Activated naive CD8-positive, alpha-beta T cell treated with anti-CD3 and anti-CD28 coated beads, Interleukin-2, amount 50 U/mL, for 24 hours (primary cell): ENCODE measurements around the gene AMH.

Experiments used
- ATAC-seq: fragments of 150-1000 bp; cut with Tn5 transposase; one replicate; pipeline ENCODE4 v1.10.0; 2021
- DNase-seq: peaks from one replicate; pipeline ENCODE4 v3.0.0; 2021
- H3K27ac Mint-ChIP-seq: one replicate; pipeline ENCODE4 v1.8.0; 2021; ENCODE audit warnings: mild to moderate bottlenecking, mixed read lengths
- H3K27me3 Mint-ChIP-seq: one replicate; pipeline ENCODE4 v1.8.0; 2021; ENCODE audit warnings: mixed read lengths
- H3K36me3 Mint-ChIP-seq: one replicate; pipeline ENCODE4 v1.8.0; 2021; ENCODE audit warnings: low read depth, mixed read lengths
- H3K4me1 Mint-ChIP-seq: one replicate; pipeline ENCODE4 v1.8.0; 2021; ENCODE audit warnings: mixed read lengths
- H3K4me3 Mint-ChIP-seq: one replicate; pipeline ENCODE4 v1.8.0; 2021; ENCODE audit warnings: mild to moderate bottlenecking, moderate library complexity, mixed read lengths
- H3K9me3 Mint-ChIP-seq: one replicate; pipeline ENCODE4 v1.8.0; 2021; ENCODE audit warnings: mixed read lengths

Gene AMH

GRCh38 chr19:2213799-2214198 is 35.3 kb upstream of the AMH start:
- Mint-ChIP-seq H3K4me1 (peaks cover 3% of the 10 kb centered on the region), H3K4me3 (no peak overlapping the region), H3K27me3 (no peaks in the 10 kb centered on the region), H3K36me3 (peaks cover 30% of the 10 kb centered on the region), H3K27ac (no peak overlapping the region), H3K9me3 (no peaks in the 10 kb centered on the region)
- ATAC-seq (no peak), DNase-seq (no peak)

GRCh38 chr19:2214251-2214650 is 34.9 kb upstream of the AMH start:
- DNase-seq (no peak), ATAC-seq (no peak)
- Mint-ChIP-seq H3K36me3 (peaks cover 32% of the 10 kb centered on the region), H3K9me3 (no peaks in the 10 kb centered on the region), H3K4me3 (no peak overlapping the region), H3K4me1 (peaks cover 3% of the 10 kb centered on the region), H3K27me3 (no peaks in the 10 kb centered on the region), H3K27ac (no peak overlapping the region)

- peaks cover 3% of the 10 kb centered on the region for H3K4me1 Mint-ChIP-seq
- peak overlapping the region; percentile 8 for H3K27ac Mint-ChIP-seq
- H3K4me3 Mint-ChIP-seq = no peak overlapping the region
- peaks cover 39% of the 10 kb centered on the region for H3K36me3 Mint-ChIP-seq
- no peaks in the 10 kb centered on the region for H3K9me3 Mint-ChIP-seq
- DNase-seq (no peak), ATAC-seq (no peak)
- H3K27me3 Mint-ChIP-seq = no peaks in the 10 kb centered on the region
Measured at GRCh38 chr19:2215281-2215751, 33.8 kb upstream of the AMH start.

GRCh38 chr19:2216361-2217225 is 32.5 kb upstream of the AMH start:
- H3K27me3 Mint-ChIP-seq = no peaks in the 10 kb centered on the region
- peaks cover 40% of the 10 kb centered on the region for H3K36me3 Mint-ChIP-seq
- DNase-seq (no peak), ATAC-seq (no peak)
- peaks cover 3% of the 10 kb centered on the region for H3K4me1 Mint-ChIP-seq
- H3K27ac Mint-ChIP-seq = peak overlapping the region; percentile 73
- no peak overlapping the region for H3K4me3 Mint-ChIP-seq
- no peaks in the 10 kb centered on the region for H3K9me3 Mint-ChIP-seq

GRCh38 chr19:2217591-2217990 is 31.5 kb upstream of the AMH start:
- Mint-ChIP-seq H3K27me3 (no peaks in the 10 kb centered on the region), H3K27ac (no peak overlapping the region), H3K36me3 (peaks cover 33% of the 10 kb centered on the region), H3K4me3 (no peak overlapping the region), H3K4me1 (peaks cover 3% of the 10 kb centered on the region), H3K9me3 (no peaks in the 10 kb centered on the region)
- ATAC-seq (no peak), DNase-seq (no peak)

- Mint-ChIP-seq H3K4me1 (peaks cover 8% of the 10 kb centered on the region), H3K36me3 (peaks cover 38% of the 10 kb centered on the region), H3K9me3 (no peaks in the 10 kb centered on the region), H3K27ac (no peak overlapping the region), H3K27me3 (no peaks in the 10 kb centered on the region), H3K4me3 (no peak overlapping the region)
- ATAC-seq = no peak
- DNase-seq = no peak
Measured at GRCh38 chr19:2219726-2220125, 29.4 kb upstream of the AMH start.

- Mint-ChIP-seq H3K36me3 (peaks cover 35% of the 10 kb centered on the region), H3K27me3 (no peaks in the 10 kb centered on the region), H3K4me3 (no peak overlapping the region), H3K4me1 (peaks cover 9% of the 10 kb centered on the region), H3K27ac (peak overlapping the region; percentile 54), H3K9me3 (no peaks in the 10 kb centered on the region)
- no peak for ATAC-seq
- DNase-seq = no peak
Measured at GRCh38 chr19:2221250-2221831, 27.8 kb upstream of the AMH start.

- Mint-ChIP-seq H3K9me3 (no peaks in the 10 kb centered on the region), H3K27me3 (no peaks in the 10 kb centered on the region), H3K27ac (no peak overlapping the region), H3K36me3 (peaks cover 34% of the 10 kb centered on the region), H3K4me1 (peaks cover 9% of the 10 kb centered on the region), H3K4me3 (no peak overlapping the region)
- DNase-seq (no peak), ATAC-seq (no peak)
Measured at GRCh38 chr19:2221918-2222317, 27.2 kb upstream of the AMH start.

GRCh38 chr19:2223391-2223790 is 25.7 kb upstream of the AMH start:
- no peak for ATAC-seq
- Mint-ChIP-seq H3K36me3 (peaks cover 32% of the 10 kb centered on the region), H3K27ac (peak overlapping the region; percentile 42), H3K27me3 (no peaks in the 10 kb centered on the region), H3K4me1 (peaks cover 9% of the 10 kb centered on the region), H3K9me3 (no peaks in the 10 kb centered on the region), H3K4me3 (no peak overlapping the region)
- no peak for DNase-seq

GRCh38 chr19:2223959-2224358 is 25.2 kb upstream of the AMH start:
- no peak for DNase-seq
- peak; percentile 41 for ATAC-seq
- Mint-ChIP-seq H3K27me3 (no peaks in the 10 kb centered on the region), H3K4me3 (no peak overlapping the region), H3K36me3 (peaks cover 34% of the 10 kb centered on the region), H3K27ac (peak overlapping the region; percentile 42), H3K4me1 (peaks cover 9% of the 10 kb centered on the region), H3K9me3 (no peaks in the 10 kb centered on the region)

- H3K4me1 Mint-ChIP-seq = peaks cover 9% of the 10 kb centered on the region
- peaks cover 33% of the 10 kb centered on the region for H3K36me3 Mint-ChIP-seq
- ATAC-seq (no peak), DNase-seq (no peak)
- no peaks in the 10 kb centered on the region for H3K9me3 Mint-ChIP-seq
- no peak overlapping the region for H3K4me3 Mint-ChIP-seq
- H3K27ac Mint-ChIP-seq = peak overlapping the region; percentile 16
- no peaks in the 10 kb centered on the region for H3K27me3 Mint-ChIP-seq
Measured at GRCh38 chr19:2224754-2225349, 24.3 kb upstream of the AMH start.

GRCh38 chr19:2225415-2226050 is 23.6 kb upstream of the AMH start:
- Mint-ChIP-seq H3K27ac (no peak overlapping the region), H3K36me3 (peaks cover 28% of the 10 kb centered on the region)

GRCh38 chr19:2226051-2226839 is 22.9 kb upstream of the AMH start:
- ATAC-seq (no peak), DNase-seq (no peak)
- Mint-ChIP-seq H3K4me3 (no peak overlapping the region), H3K36me3 (peaks cover 24% of the 10 kb centered on the region), H3K4me1 (peaks cover 9% of the 10 kb centered on the region), H3K27ac (no peak overlapping the region), H3K9me3 (no peaks in the 10 kb centered on the region), H3K27me3 (no peaks in the 10 kb centered on the region)

More at GRCh38 chr19:2225415-2226050, 23.6 kb upstream of the AMH start:
- DNase-seq (no peak), ATAC-seq (no peak)
- H3K4me1 Mint-ChIP-seq = peaks cover 9% of the 10 kb centered on the region
- H3K27me3 Mint-ChIP-seq = no peaks in the 10 kb centered on the region
- H3K4me3 Mint-ChIP-seq = no peak overlapping the region
- no peaks in the 10 kb centered on the region for H3K9me3 Mint-ChIP-seq

GRCh38 chr19:2226840-2227360 is 22.2 kb upstream of the AMH start:
- no peak overlapping the region for H3K27ac Mint-ChIP-seq

More at GRCh38 chr19:2226840-2227360, 22.2 kb upstream of the AMH start:
- no peak overlapping the region for H3K4me3 Mint-ChIP-seq
- peaks cover 27% of the 10 kb centered on the region for H3K36me3 Mint-ChIP-seq
- H3K4me1 Mint-ChIP-seq = peaks cover 9% of the 10 kb centered on the region
- H3K27me3 Mint-ChIP-seq = no peaks in the 10 kb centered on the region
- no peaks in the 10 kb centered on the region for H3K9me3 Mint-ChIP-seq
- DNase-seq (no peak), ATAC-seq (no peak)
